H1 (cell line): ENCODE results near the gene STPG1. TPM values are rescaled to one million over a fixed set of nuclear protein-coding genes. Genes with fewer than 3 reads are reported as not detected.
"Not testable (repeated sequence)": the region's sequence is repeated elsewhere in the genome, so short reads cannot be mapped to it uniquely, and the experiment has no call there.

Experiments used
- CTCF ChIA-PET: fragments of 300-600 bp; sonication (Branson Sonifier 250); formaldehyde crosslinking; loops from one replicate; lab custom pipeline; 2021; ENCODE audit not compliant: partially characterized antibody; lab: Charles Lee
- POLR2A ChIA-PET: fragments of 300-600 bp; sonication (Branson Sonifier 250); formaldehyde crosslinking; loops from one replicate; lab custom pipeline; 2021; ENCODE audit warnings: inconsistent platforms; ENCODE audit not compliant: partially characterized antibody; lab: Charles Lee
- DNase-seq, 2 experiments: peaks; one replicate each; pipeline versions ENCODE4 v3.0.0 to v3.0.0-alpha.2; 2010 to 2022; ENCODE audit warnings: low spot score in 2 of 2, low read depth in 1 of 2, mixed read lengths in 1 of 2
- FAIRE-seq: peaks from 2 replicates; lab custom pipeline; 2011; peaks lifted over from hg19 to GRCh38; lab: Jason Lieb, UNC
- H2AFZ ChIP-seq: 2 replicates; pipeline ENCODE4 v1.8.1; 2012; ENCODE audit warnings: low read length, inconsistent platforms
- H2AK5ac ChIP-seq: 2 replicates; pipeline ENCODE4 v1.6.1; 2013; ENCODE audit warnings: low read depth, low read length
- H2BK120ac ChIP-seq: replicated peaks from 2 replicates; pipeline ENCODE3; 2013; ENCODE audit warnings: low read depth, low read length, inconsistent platforms
- H2BK12ac ChIP-seq: 2 replicates; pipeline ENCODE4 v1.6.1; 2013; ENCODE audit warnings: low read depth, low read length
- H2BK15ac ChIP-seq: 2 replicates; pipeline ENCODE4 v1.6.1; 2013; ENCODE audit warnings: low read length
- H2BK20ac ChIP-seq: 2 replicates; pipeline ENCODE4 v1.6.1; 2013; ENCODE audit warnings: low read length
- H2BK5ac ChIP-seq: 2 replicates; pipeline ENCODE4 v1.6.1; 2013; ENCODE audit warnings: low read depth, low read length
- H3K14ac ChIP-seq: 2 replicates; pipeline ENCODE4 v1.6.1; 2013; ENCODE audit warnings: inconsistent platforms; ENCODE audit not compliant: insufficient read length
- H3K18ac ChIP-seq: 2 replicates; pipeline ENCODE4 v1.6.1; 2013; ENCODE audit warnings: low read length; ENCODE audit errors: extremely low read depth
- H3K23ac ChIP-seq: 2 replicates; pipeline ENCODE4 v1.6.1; 2013; ENCODE audit warnings: inconsistent platforms; ENCODE audit not compliant: insufficient read length
- H3K23me2 ChIP-seq: 2 replicates; pipeline ENCODE4 v1.6.1; 2013; ENCODE audit warnings: low read depth, low read length
- H3K27ac ChIP-seq: 2 replicates; pipeline ENCODE4 v1.6.1; 2011; ENCODE audit warnings: low read depth, low read length, inconsistent platforms
- H3K27me3 ChIP-seq, 4 experiments: replicated peaks in 1 of 4; 1 replicate in 1 of 4; 2 replicates in 3 of 4; pipeline versions ENCODE4 v1.6.1 to v1.8.1; 2011 to 2013; ENCODE audit warnings: low read length in 3 of 4, mild to moderate bottlenecking in 3 of 4, inconsistent platforms in 2 of 4, mixed read lengths in 2 of 4, moderate library complexity in 1 of 4; ENCODE audit not compliant: control insufficient read depth in 3 of 4, insufficient read depth in 3 of 4; ENCODE audit errors: extremely low read depth in 1 of 4
- H3K36me3 ChIP-seq, 4 experiments: 2 replicates each; pipeline versions ENCODE4 v1.6.1 to v1.8.1; 2011 to 2013; ENCODE audit warnings: mild to moderate bottlenecking in 4 of 4, low read length in 3 of 4, moderate library complexity in 2 of 4, control low read depth in 1 of 4, inconsistent platforms in 1 of 4; ENCODE audit not compliant: insufficient read depth in 4 of 4, control insufficient read depth in 2 of 4
- H3K4ac ChIP-seq: replicated peaks from 2 replicates; pipeline ENCODE3; 2013; ENCODE audit warnings: low read length, low read depth, mixed read lengths, inconsistent platforms; ENCODE audit not compliant: insufficient read length
- H3K4me1 ChIP-seq, 4 experiments: replicated peaks in 1 of 4; 1 replicate in 1 of 4; 2 replicates in 3 of 4; pipeline versions ENCODE4 v1.6.1 to v1.8.1; 2011 to 2013; ENCODE audit warnings: low read length in 3 of 4, inconsistent platforms in 2 of 4, mixed read lengths in 1 of 4; ENCODE audit not compliant: insufficient read depth in 4 of 4, control insufficient read depth in 3 of 4
- H3K4me2 ChIP-seq, 2 experiments: 2 replicates each; pipeline versions ENCODE4 v1.6.1 to v1.8.1; 2011 to 2013; ENCODE audit warnings: low read depth in 2 of 2, low read length in 2 of 2, control low read depth in 1 of 2, inconsistent platforms in 1 of 2, mild to moderate bottlenecking in 1 of 2; ENCODE audit not compliant: insufficient read depth in 1 of 2
- H3K4me3 ChIP-seq, 4 experiments: fragments of 200-600, 300-600 bp in 1 of 4; sonication (generic), shearing (Covaris generic), sonication (Bioruptor Twin) in 1 of 4; 2 replicates each; pipeline versions ENCODE4 v1.5.1 to v1.8.1; 2011 to 2016; ENCODE audit warnings: low read length in 4 of 4, low read depth in 3 of 4, control low read depth in 2 of 4, inconsistent platforms in 2 of 4, mild to moderate bottlenecking in 2 of 4, mixed read lengths in 1 of 4, moderate library complexity in 1 of 4; ENCODE audit not compliant: insufficient read depth in 2 of 4; ENCODE audit errors: extremely low read depth in 1 of 4
- H3K56ac ChIP-seq: replicated peaks from 2 replicates; pipeline ENCODE3; 2013; ENCODE audit warnings: low read depth, mild to moderate bottlenecking, mixed read lengths, low read length, inconsistent platforms; ENCODE audit not compliant: insufficient read length
- H3K79me1 ChIP-seq: 2 replicates; pipeline ENCODE4 v1.6.1; 2013; ENCODE audit warnings: low read depth, low read length, control low read depth
- H3K79me2 ChIP-seq, 2 experiments: 2 replicates each; pipeline versions ENCODE4 v1.6.1 to v1.8.1; 2012 to 2013; ENCODE audit warnings: low read length in 2 of 2, mild to moderate bottlenecking in 2 of 2, inconsistent platforms in 1 of 2; ENCODE audit not compliant: insufficient read depth in 2 of 2, control insufficient read depth in 1 of 2
- H3K9ac ChIP-seq, 4 experiments: replicated peaks in 1 of 4; 1 replicate in 1 of 4; 2 replicates in 3 of 4; pipeline versions ENCODE4 v1.6.1 to v1.8.1; 2011 to 2013; ENCODE audit warnings: low read depth in 3 of 4, low read length in 3 of 4, control low read depth in 2 of 4, mild to moderate bottlenecking in 2 of 4, moderate library complexity in 2 of 4, inconsistent platforms in 1 of 4; ENCODE audit errors: extremely low read depth in 1 of 4
- H3K9me3 ChIP-seq, 2 experiments: 2 replicates each; pipeline versions ENCODE4 v1.6.1 to v1.8.1; 2012 to 2013; ENCODE audit warnings: mild to moderate bottlenecking in 2 of 2, moderate library complexity in 2 of 2, control low read depth in 1 of 2, inconsistent platforms in 1 of 2, low read depth in 1 of 2, low read length in 1 of 2, mixed read lengths in 1 of 2; ENCODE audit not compliant: insufficient read depth in 2 of 2
- H4K20me1 ChIP-seq, 2 experiments: replicated peaks in 1 of 2; 2 replicates each; pipeline versions ENCODE3 to v1.8.1; 2011 to 2013; ENCODE audit warnings: inconsistent platforms in 2 of 2, low read length in 2 of 2, mild to moderate bottlenecking in 1 of 2; ENCODE audit not compliant: insufficient read depth in 2 of 2, control insufficient read depth in 1 of 2
- H4K5ac ChIP-seq: 2 replicates; pipeline ENCODE4 v1.6.1; 2013; ENCODE audit warnings: low read length, low read depth, mixed read lengths, inconsistent platforms; ENCODE audit not compliant: insufficient read length
- H4K8ac ChIP-seq: 2 replicates; pipeline ENCODE4 v1.8.0; 2013; ENCODE audit warnings: mild to moderate bottlenecking, moderate library complexity, low read length, inconsistent platforms; ENCODE audit not compliant: insufficient read depth; ENCODE audit errors: extremely low read depth
- H4K91ac ChIP-seq: replicated peaks from 2 replicates; pipeline ENCODE3; 2013; ENCODE audit warnings: low read length, mixed read lengths, inconsistent platforms; ENCODE audit not compliant: insufficient read length
- WGBS, 2 experiments: shearing (Covaris generic) in 1 of 2; methylation state at CpG; one replicate each; pipeline versions ENCODE4 v1.1.6 to v1.1.7; 2013 to 2015; ENCODE audit warnings: low lambda C conversion rate in 2 of 2, mixed read lengths in 2 of 2, inconsistent platforms in 1 of 2, low coverage in 1 of 2, missing lambda C conversion rate in 1 of 2; ENCODE audit not compliant: insufficient replicate concordance in 2 of 2, insufficient coverage in 1 of 2, insufficient read length in 1 of 2; ENCODE audit errors: extremely low coverage in 1 of 2, missing lambda C conversion rate in 1 of 2; 5-methylcytosine and 5-hydroxymethylcytosine counted together
- polyA plus RNA-seq, 7 experiments: library from polyadenylated mRNA; depleted of rRNA in 3 of 7; stranded (reverse) in 5 of 7; unstranded in 2 of 7; fragments of >200 nt in 5 of 7; fragments of 200-250 nt in 2 of 7; gene quantifications; 1 replicate in 5 of 7; 2 replicates in 1 of 7; 4 replicates in 1 of 7; pipeline versions ENCODE4 v1.2.1 to v1.2.3, GENCODE V29; 2011 to 2013; ENCODE audit warnings: missing spikeins in 2 of 7, mixed read lengths in 2 of 7
- total RNA-seq: library from RNA; stranded (reverse); fragmentation: NEBNext Ultra II Directional; extraction: Animal tissue kit (Norgen Biotek cat#: 25700); gene quantifications from 2 replicates; pipeline ENCODE4 v1.2.1, GENCODE V29; 2021

The STPG1 gene
- total and polyA plus RNA-seq, 2 of the 8 experiments (the other 6 are each of a cell fraction or from before 2014, with no cell fraction given) = 10.3 to 11.2 TPM

- H3K4me2 ChIP-seq, H2BK20ac ChIP-seq, POLR2A ChIA-PET, H2BK12ac ChIP-seq, H2BK120ac ChIP-seq, H3K9ac ChIP-seq, H3K14ac ChIP-seq, H3K36me3 ChIP-seq, H3K79me2 ChIP-seq, H4K20me1 ChIP-seq, DNase-seq, H3K27ac ChIP-seq, H3K27me3 ChIP-seq, H3K4me3 ChIP-seq, H4K8ac ChIP-seq, H3K23ac ChIP-seq, H3K56ac ChIP-seq, H3K23me2 ChIP-seq, H3K9me3 ChIP-seq, H2AK5ac ChIP-seq, H3K18ac ChIP-seq, H4K5ac ChIP-seq, H2AFZ ChIP-seq, H3K4ac ChIP-seq, H2BK15ac ChIP-seq, H3K79me1 ChIP-seq, H4K91ac ChIP-seq, FAIRE-seq, CTCF ChIA-PET, H2BK5ac ChIP-seq: not testable (repeated sequence)
- WGBS, 2 experiments = 94% methylated on average over 4 of the region's 4 CpGs; no CpG with 5 or more reads in 1 of the 2 experiments
- peaks cover 11 to 22% (median 17%) of the 10 kb centered on the region in 4 experiments; a peak in 6 of 7 replicates for H3K4me1 ChIP-seq
These were observed 48.5 kb upstream of the STPG1 start for GRCh38 chr1:24462128-24462527.
